H1 (cell line): ENCODE results near the gene OR52E8. TPM values are rescaled to one million over a fixed set of nuclear protein-coding genes. Genes with fewer than 3 reads are reported as not detected.

Source experiments
- ATF3 ChIP-seq: IDR thresholded peaks from 2 replicates; pipeline ENCODE4 v1.6.1; 2011; ENCODE audit warnings: low read depth, mild to moderate bottlenecking, low read length; ENCODE audit not compliant: insufficient read depth
- NANOG ChIP-seq: IDR thresholded peaks from 2 replicates; pipeline ENCODE4 v1.6.1; 2011; ENCODE audit warnings: low read length, low read depth, mild to moderate bottlenecking, inconsistent platforms; ENCODE audit not compliant: insufficient read depth, poor library complexity, severe bottlenecking
- POLR2AphosphoS5 ChIP-seq: IDR thresholded peaks from 2 replicates; pipeline ENCODE4 v1.6.1; 2011; ENCODE audit warnings: low read depth, low read length
- SAP30 ChIP-seq: fragments of 300-600 bp; sonication (generic); IDR thresholded peaks from 2 replicates; pipeline ENCODE4 v1.7.1; 2012; ENCODE audit warnings: low read length, moderate library complexity, mild to moderate bottlenecking, inconsistent platforms; ENCODE audit not compliant: insufficient read depth, insufficient replicate concordance
- SIX5 ChIP-seq: IDR thresholded peaks from 2 replicates; pipeline ENCODE4 v1.6.1; 2011; ENCODE audit warnings: mild to moderate bottlenecking, low read depth, low read length
- SP2 ChIP-seq: IDR thresholded peaks from 2 replicates; pipeline ENCODE4 v1.6.1; 2012; ENCODE audit warnings: mild to moderate bottlenecking, low read length, inconsistent platforms
- TBP ChIP-seq: IDR thresholded peaks from 2 replicates; pipeline ENCODE4 v1.6.1; 2011; ENCODE audit warnings: low read depth, low read length, improper control_type of control experiment
- TEAD4 ChIP-seq: IDR thresholded peaks from 2 replicates; pipeline ENCODE4 v1.6.1; 2012; ENCODE audit warnings: low read depth, low read length, inconsistent platforms, mixed read lengths
- ZNF274 ChIP-seq: IDR thresholded peaks from 2 replicates; pipeline ENCODE4 v1.7.0; 2012; ENCODE audit warnings: low read length, borderline replicate concordance; ENCODE audit errors: extremely low read depth
- polyA plus RNA-seq, 7 experiments: library from polyadenylated mRNA; depleted of rRNA in 3 of 7; stranded (reverse) in 5 of 7; unstranded in 2 of 7; fragments of >200 nt in 5 of 7; fragments of 200-250 nt in 2 of 7; gene quantifications; 1 replicate in 5 of 7; 2 replicates in 1 of 7; 4 replicates in 1 of 7; pipeline versions ENCODE4 v1.2.1 to v1.2.3, GENCODE V29; 2011 to 2013; ENCODE audit warnings: missing spikeins in 2 of 7, mixed read lengths in 2 of 7
- total RNA-seq: library from RNA; stranded (reverse); fragmentation: NEBNext Ultra II Directional; extraction: Animal tissue kit (Norgen Biotek cat#: 25700); gene quantifications from 2 replicates; pipeline ENCODE4 v1.2.1, GENCODE V29; 2021

Gene OR52E8
- total and polyA plus RNA-seq, 2 of the 8 experiments (the other 6 are each of a cell fraction or from before 2014, with no cell fraction given): not detected

GRCh38 chr11:5809905-5810795, 47.3 kb downstream of the OR52E8 start (continued):
- TF ChIP-seq NANOG (no peak), SP2 (no peak), TEAD4 (no peak), SIX5 (no peak), ZNF274 (no peak), SAP30 (no peak), POLR2AphosphoS5 (no peak), TBP (no peak), ATF3 (no peak)
